ENCODE data around the gene TCHP. TPM values are rescaled to one million over a fixed set of nuclear protein-coding genes. Genes with fewer than 3 reads are reported as not detected.

TCHP gene
- total RNA-seq, 1 donor from 2014 or later: 8.3 TPM

- ATAC-seq (ENCODE audit: poor library complexity) (no peak), DNase-seq (no peak)
- intact Hi-C loops (cut with DNase I): no loop called here
These were observed 892 bp downstream of the TCHP start for GRCh38 chr12:109900752-109901580.

DNA sequence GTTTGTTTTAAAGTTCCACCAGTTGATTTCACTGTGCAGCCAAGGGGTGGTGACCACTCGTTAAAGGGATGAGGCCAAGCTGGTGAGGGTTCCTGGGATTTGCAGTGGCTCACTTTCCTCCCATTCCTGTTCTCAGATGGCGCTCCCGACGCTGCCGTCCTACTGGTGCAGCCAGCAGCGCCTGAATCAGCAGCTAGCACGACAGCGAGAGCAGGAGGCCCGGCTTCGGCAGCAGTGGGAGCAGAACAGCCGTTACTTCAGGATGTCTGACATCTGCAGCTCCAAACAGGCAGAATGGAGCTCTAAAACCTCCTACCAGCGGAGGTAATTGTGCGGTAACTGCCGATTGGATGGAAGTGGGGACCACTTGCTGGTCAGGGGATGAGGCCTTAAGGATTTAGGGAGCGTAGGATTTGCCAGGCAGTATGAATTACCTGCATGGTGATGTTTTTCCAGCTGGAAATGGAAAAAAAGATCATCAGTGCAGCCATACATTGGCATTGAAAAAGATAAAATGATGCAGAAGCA lies 2.9 kb downstream of the TCHP start:
- ATAC-seq (ENCODE audit: poor library complexity): no peak

DNA sequence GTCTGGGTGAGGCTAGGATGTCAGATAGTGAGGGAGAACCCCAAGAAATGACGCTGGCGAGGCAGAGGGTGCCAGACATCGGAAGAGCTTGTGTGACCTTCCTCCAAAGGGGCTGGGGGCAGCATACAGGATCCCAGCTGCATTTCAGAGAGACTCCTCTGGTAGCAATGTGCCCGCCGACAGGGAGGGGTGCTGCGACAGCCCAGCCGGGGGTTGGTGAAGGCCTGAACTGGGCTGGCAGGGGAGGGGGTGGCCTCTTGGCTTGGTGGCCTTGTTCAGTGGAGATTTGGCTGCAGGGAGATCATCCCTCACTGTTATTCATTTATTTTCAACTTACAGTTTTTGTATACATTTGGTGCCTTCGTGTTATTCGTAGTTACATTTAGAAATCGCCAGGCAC lies 5.2 kb downstream of the TCHP start:
- ATAC-seq (ENCODE audit: poor library complexity) (no peak), DNase-seq (no peak)
- intact Hi-C loops (cut with DNase I): no loop called here

More for the DNA sequence above, 2.9 kb downstream of the TCHP start:
- intact Hi-C loops (cut with DNase I): no loop called here
- DNase-seq: no peak

GRCh38 chr12:109910254-109910968 lies 10.3 kb downstream of the TCHP start:
- ATAC-seq (ENCODE audit: poor library complexity): no peak
- intact Hi-C loops (cut with DNase I): no loop called here
- no peak for DNase-seq

GRCh38 chr12:109910969-109911348 lies 10.9 kb downstream of the TCHP start:
- ATAC-seq (ENCODE audit: poor library complexity): no peak
- DNase-seq: no peak
- intact Hi-C loops (cut with DNase I): no loop called here

GRCh38 chr12:109912855-109913321 lies 12.8 kb downstream of the TCHP start:
- no peak for ATAC-seq (ENCODE audit: poor library complexity)
- DNase-seq: no peak
- intact Hi-C loops (cut with DNase I): no loop called here

- ATAC-seq (ENCODE audit: poor library complexity) (no peak), DNase-seq (no peak)
- intact Hi-C loops (cut with DNase I): no loop called here
These were observed 14.4 kb downstream of the TCHP start for GRCh38 chr12:109914461-109914860.

- DNase-seq (no peak), ATAC-seq (ENCODE audit: poor library complexity) (no peak)
- intact Hi-C loops (cut with DNase I): no loop called here
These were observed 15.3 kb downstream of the TCHP start for GRCh38 chr12:109915171-109916040.

DNA sequence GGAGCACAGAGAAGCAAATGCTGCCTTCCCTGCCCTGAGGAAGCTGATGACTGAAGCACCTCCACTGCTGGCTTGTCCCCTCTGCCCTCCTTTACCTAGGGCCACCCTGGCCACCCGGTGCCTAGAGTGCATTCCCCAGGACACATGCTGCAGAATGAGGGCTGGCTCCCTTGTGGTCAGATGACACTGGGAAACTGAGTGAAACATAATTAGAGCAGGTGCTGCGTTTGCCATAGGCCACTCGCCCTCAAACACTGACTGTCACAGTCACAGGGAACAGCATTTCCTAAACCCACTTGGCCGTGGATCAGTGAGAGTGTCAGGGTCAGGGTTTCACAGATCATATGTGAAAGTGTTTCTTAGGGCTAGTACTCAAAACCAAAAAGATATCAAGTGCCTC lies 16.0 kb downstream of the TCHP start:
- no peak for ATAC-seq (ENCODE audit: poor library complexity)
- intact Hi-C loops (cut with DNase I): no loop called here

DNA sequence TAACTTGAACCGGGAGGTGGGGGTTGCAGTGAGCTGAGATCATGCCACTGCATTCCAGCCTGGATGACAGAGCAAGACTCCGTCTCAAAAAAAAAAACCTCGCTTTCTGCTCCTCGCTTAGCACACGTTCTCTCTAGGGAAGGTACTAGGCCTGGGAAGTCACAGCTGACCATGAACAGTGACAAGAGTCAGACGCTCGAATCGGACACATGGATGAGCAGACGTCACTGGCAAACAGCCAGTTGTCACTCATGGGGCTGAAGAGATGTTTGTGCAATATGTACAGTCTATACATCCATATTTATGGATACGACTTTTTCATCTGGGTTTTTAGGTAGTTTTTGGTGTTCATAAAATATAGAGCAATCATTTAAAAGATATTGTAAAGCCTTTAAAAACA lies 19.4 kb downstream of the TCHP start:
- ATAC-seq (ENCODE audit: poor library complexity): no peak
- intact Hi-C loops (cut with DNase I): no loop called here

More for the DNA sequence above, 16.0 kb downstream of the TCHP start:
- DNase-seq: no peak

GRCh38 chr12:109920261-109920780 lies 20.2 kb downstream of the TCHP start:
- ATAC-seq (ENCODE audit: poor library complexity): no peak
- intact Hi-C loops (cut with DNase I): no loop called here
- no peak for DNase-seq

More for the DNA sequence above, 19.4 kb downstream of the TCHP start:
- no peak for DNase-seq

DNA sequence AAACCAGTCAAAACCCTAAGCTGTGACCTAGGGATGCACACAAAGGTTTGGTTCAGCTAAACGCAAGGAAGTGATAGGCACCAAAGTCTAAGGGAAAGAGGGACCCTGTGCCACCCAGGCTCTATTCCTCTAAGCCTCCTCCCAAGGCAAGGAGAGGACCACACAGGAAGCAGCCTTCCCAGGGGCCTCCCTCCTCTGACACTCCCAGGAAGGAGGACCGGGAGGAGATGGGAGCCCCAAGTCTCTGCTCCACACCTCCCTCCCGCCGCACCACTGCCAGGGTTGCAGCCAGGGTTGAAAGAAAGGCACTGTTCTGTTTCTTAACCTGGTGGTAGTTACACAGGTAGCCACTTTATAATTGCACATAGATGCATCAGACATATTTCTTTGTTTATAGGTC lies 21.9 kb downstream of the TCHP start:
- DNase-seq (no peak), ATAC-seq (ENCODE audit: poor library complexity) (no peak)
- intact Hi-C loops (cut with DNase I): no loop called here

DNA sequence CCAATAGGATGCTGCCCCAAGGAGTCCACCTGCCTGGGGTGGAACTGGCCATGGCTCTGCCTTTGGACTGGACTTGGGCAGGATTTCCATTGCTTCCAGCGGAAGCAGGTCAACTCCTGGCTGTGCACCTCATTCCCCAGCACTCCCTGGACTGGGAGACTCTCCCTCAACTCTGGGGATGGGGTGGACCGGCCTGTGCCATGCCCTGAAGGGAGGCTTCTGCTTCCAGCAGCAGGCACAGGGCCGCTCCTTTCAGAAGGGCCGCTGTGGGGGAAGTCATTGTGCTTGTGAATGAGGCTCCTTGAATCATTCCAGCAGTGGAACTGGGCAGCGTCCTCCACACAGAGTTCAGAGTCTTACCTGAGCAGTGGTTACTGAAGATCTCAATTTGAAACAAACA lies 23.0 kb downstream of the TCHP start:
- no peak for ATAC-seq (ENCODE audit: poor library complexity)
- DNase-seq: no peak
- intact Hi-C loops (cut with DNase I): no loop called here

DNA sequence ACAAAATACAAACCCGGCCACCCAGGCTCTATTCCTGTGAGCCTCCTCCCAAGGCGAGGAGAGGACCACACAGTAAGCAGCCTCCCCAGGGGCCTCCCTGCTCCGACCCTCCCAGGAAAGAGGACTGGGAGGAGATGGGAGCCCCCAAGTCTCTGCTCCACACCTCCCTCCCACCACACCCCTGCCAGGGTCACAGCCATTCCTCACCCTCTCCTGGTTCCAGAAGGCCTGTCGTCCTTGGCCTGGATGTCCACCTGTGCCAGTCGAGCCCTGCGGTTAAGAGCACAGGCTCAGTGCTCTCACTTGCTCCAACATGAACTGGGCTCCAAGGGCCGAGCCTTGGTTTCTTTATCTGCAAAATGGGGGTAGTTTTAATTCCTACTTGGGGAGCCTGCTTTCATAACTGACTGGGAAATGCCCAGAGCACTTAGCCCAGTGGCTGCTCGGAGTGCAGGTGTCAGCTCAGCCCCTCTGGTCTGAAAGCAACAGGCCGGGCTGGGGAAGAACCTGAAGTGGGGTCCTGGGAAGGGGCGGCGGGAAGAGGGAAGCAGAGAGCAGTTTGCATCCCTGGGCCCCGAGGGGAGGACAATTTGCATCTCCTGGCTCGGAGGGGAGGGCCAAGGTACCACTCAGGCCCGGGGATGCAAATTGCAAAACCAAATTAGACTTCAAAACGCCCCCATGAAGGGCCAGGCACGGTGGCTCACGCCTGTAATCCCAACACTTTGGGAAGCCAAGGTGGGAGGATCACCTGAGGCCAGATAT lies 23.6 kb downstream of the TCHP start:
- DNase-seq: no peak
- no peak for ATAC-seq (ENCODE audit: poor library complexity)
- intact Hi-C loops (cut with DNase I): no loop called here

DNA sequence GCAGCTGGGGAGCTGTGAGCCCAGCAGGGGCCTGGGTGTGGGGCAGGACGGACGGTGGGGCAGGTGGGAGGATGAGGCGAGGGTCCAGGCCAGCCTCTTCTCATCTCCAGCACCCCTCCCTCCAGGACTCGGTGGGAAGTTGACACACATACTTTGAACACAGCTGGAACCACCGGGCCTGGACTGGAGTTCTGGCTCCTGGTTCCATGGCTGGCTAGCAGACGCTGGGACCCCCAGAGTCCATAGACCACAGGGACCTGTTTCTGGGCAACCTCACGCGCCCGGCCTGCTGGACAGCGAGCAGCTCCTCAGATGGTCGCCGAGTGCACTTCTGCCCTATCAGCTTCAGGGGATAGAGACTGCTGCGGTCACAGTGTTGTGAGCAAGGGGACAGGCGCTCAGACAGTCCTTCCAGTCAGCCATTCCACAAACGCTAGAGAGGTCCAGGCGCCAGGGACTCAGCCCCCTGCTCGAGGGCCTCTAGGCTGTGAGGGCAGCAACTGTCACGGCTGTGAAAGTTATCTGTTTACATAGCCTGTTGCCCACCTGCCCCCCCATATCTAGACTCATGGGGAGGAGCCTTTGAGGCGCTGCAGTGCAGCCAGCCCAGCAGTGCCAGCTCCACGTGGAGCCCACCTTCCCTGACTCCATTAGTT lies 25.2 kb downstream of the TCHP start:
- no peak for DNase-seq
- ATAC-seq (ENCODE audit: poor library complexity): no peak
- intact Hi-C loops (cut with DNase I): no loop called here

- intact Hi-C loops (cut with DNase I): no loop called here
- no peak for ATAC-seq (ENCODE audit: poor library complexity)
- no peak for DNase-seq
These were observed 25.9 kb downstream of the TCHP start for GRCh38 chr12:109926016-109926415.

GRCh38 chr12:109926488-109927210 lies 26.6 kb downstream of the TCHP start:
- ATAC-seq (ENCODE audit: poor library complexity): no peak
- intact Hi-C loops (cut with DNase I): no loop called here

More at GRCh38 chr12:109926488-109927210, 26.6 kb downstream of the TCHP start:
- no peak for DNase-seq

Data from Right ventricle myocardium superior (tissue), 1 donor.